ENCODE results near the gene ZNF148.
A peak's percentile ranks its signal among the peaks of the same experiment; 100 is the strongest.

Gene ZNF148

DNA sequence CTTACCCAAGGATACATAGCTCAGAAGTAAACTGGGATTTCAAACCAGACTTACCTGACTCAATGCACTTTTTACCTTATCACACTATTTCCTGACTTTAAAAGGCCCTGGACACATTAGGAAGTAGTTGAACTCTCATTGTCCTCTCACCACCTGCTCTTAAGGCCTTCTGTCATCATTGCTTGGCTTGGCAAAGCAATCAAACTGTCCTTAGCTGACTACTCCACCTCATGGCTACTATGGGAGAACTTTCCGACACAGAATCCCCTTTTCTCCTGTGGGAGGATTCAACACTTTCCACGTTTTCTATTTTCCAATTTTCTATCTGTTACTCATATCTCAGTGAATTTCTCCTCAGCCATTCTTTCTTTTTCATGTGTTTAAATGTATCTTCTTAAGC, 55.4 kb downstream of the ZNF148 start:
- Histone ChIP-seq H3K9ac (no peak overlapping the region), H3K36me3 (peaks cover 52% of the 10 kb centered on the region), H3K27me3 (no peaks in the 10 kb centered on the region), H3K4me3 (no peak overlapping the region), H3K9me3 (no peaks in the 10 kb centered on the region), H3K27ac (no peak overlapping the region), H3K4me1 (peaks cover 17% of the 10 kb centered on the region), H3K4me2 (no peak overlapping the region), H4K20me1 (peaks cover 6% of the 10 kb centered on the region)
- no peak for TF ChIP-seq Cebpa-rat (IDR thresholded peaks at IDR 0.05)

DNA sequence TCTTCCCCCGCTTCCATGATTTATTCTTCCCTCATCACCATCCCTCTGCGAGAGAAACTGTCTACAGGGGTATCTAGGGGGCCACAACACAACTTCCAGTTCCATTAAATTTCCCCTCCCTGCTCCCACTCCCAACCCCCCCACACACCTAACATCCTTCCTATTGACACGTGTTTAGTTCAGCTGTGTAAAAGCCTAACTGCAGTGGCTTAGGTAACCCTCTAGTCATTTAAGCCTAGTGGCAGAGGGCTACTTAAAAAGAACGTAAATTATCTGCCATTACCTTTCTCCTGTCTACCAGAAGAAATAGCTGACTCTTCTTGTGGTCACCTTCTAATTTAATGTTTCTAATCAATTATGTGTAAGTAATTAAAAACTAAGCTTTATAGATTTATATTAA, 56.3 kb downstream of the ZNF148 start:
- Histone ChIP-seq H3K27me3 (no peaks in the 10 kb centered on the region), H3K27ac (no peak overlapping the region), H3K4me3 (no peak overlapping the region), H3K9me3 (no peaks in the 10 kb centered on the region), H4K20me1 (peaks cover 6% of the 10 kb centered on the region), H3K9ac (no peak overlapping the region), H3K4me1 (peaks cover 17% of the 10 kb centered on the region), H3K36me3 (peaks cover 54% of the 10 kb centered on the region), H3K4me2 (peak overlapping the region; percentile 22; the same call in 1 of the 2 replicates)
- no peak for TF ChIP-seq Cebpa-rat (IDR thresholded peaks at IDR 0.05)

GRCh38 chr3:125318167-125318865, 56.8 kb downstream of the ZNF148 start:
- TF ChIP-seq Cebpa-rat (IDR thresholded peaks at IDR 0.05) = no peak
- peaks cover 17% of the 10 kb centered on the region for H3K4me1 ChIP-seq
- H3K27me3 ChIP-seq = no peaks in the 10 kb centered on the region
- peaks cover 51% of the 10 kb centered on the region for H3K36me3 ChIP-seq
- peak overlapping the region; percentile 22; the same call in 1 of the 2 replicates for H3K4me2 ChIP-seq
- H3K4me3 ChIP-seq = no peak overlapping the region
- H3K9me3 ChIP-seq = no peaks in the 10 kb centered on the region
- peaks cover 6% of the 10 kb centered on the region for H4K20me1 ChIP-seq
- H3K9ac ChIP-seq = no peak overlapping the region
- 0 out of 2 replicates have a peak overlapping the region, but pooled peaks have one; percentile 14 for H3K27ac ChIP-seq

GRCh38 chr3:125317761-125318160, 57.4 kb downstream of the ZNF148 start:
- no peak for TF ChIP-seq Cebpa-rat (IDR thresholded peaks at IDR 0.05)
- Histone ChIP-seq H3K4me3 (no peak overlapping the region), H3K4me1 (peaks cover 17% of the 10 kb centered on the region), H4K20me1 (peaks cover 6% of the 10 kb centered on the region), H3K4me2 (peak overlapping the region; percentile 22; the same call in 1 of the 2 replicates), H3K36me3 (peaks cover 52% of the 10 kb centered on the region), H3K9ac (no peak overlapping the region), H3K27ac (no peak overlapping the region), H3K27me3 (no peaks in the 10 kb centered on the region), H3K9me3 (no peaks in the 10 kb centered on the region)

- H4K20me1 ChIP-seq = peaks cover 1% of the 10 kb centered on the region
- no peak overlapping the region for H3K4me2 ChIP-seq
- no peak overlapping the region for H3K4me3 ChIP-seq
- H3K36me3 ChIP-seq = peaks cover 52% of the 10 kb centered on the region
- no peaks in the 10 kb centered on the region for H3K27me3 ChIP-seq
- peaks cover 17% of the 10 kb centered on the region for H3K4me1 ChIP-seq
- no peak overlapping the region for H3K9ac ChIP-seq
- no peak overlapping the region for H3K27ac ChIP-seq
- H3K9me3 ChIP-seq = no peaks in the 10 kb centered on the region
- no peak for TF ChIP-seq Cebpa-rat (IDR thresholded peaks at IDR 0.05)
These were observed 58.2 kb downstream of the ZNF148 start for GRCh38 chr3:125316949-125317348.

DNA sequence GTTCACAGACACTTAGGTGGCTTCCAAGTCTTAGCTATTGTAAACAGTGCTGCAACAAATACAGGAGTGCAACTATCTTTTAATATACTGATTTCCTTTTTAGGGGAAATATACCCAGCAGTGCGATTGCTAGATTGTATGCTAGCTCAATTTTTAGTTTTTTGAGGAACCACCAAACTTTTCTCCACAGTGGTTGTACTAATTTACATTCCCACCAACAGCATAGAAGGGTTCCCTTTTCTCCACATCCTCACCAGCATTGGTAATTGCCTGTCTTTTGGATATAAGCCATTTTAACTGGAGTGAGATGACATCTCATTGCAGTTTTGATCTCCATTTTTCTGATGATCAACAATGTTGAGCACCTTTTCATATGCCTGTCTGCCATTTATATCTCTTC, 58.9 kb downstream of the ZNF148 start:
- no peak overlapping the region for H3K4me2 ChIP-seq
- no peak overlapping the region for H3K9ac ChIP-seq
- peaks cover 52% of the 10 kb centered on the region for H3K36me3 ChIP-seq
- peaks cover 18% of the 10 kb centered on the region for H3K4me1 ChIP-seq
- H3K4me3 ChIP-seq = no peak overlapping the region
- no peaks in the 10 kb centered on the region for H3K9me3 ChIP-seq
- no peaks in the 10 kb centered on the region for H4K20me1 ChIP-seq
- no peaks in the 10 kb centered on the region for H3K27me3 ChIP-seq
- H3K27ac ChIP-seq = no peak overlapping the region
- no peak for TF ChIP-seq Cebpa-rat (IDR thresholded peaks at IDR 0.05)

- no peak overlapping the region for H3K4me3 ChIP-seq
- H3K9me3 ChIP-seq = peaks cover 10% of the 10 kb centered on the region; the same call in 1 of the 2 replicates
- no peak for TF ChIP-seq Cebpa-rat (IDR thresholded peaks at IDR 0.05)
- H3K9ac ChIP-seq = no peak overlapping the region
- H3K4me1 ChIP-seq = peaks cover 23% of the 10 kb centered on the region
- H4K20me1 ChIP-seq = peaks cover 8% of the 10 kb centered on the region; the same call in 1 of the 2 replicates
- no peaks in the 10 kb centered on the region for H3K27me3 ChIP-seq
- H3K4me2 ChIP-seq = no peak overlapping the region
- peaks cover 53% of the 10 kb centered on the region for H3K36me3 ChIP-seq
- no peak overlapping the region for H3K27ac ChIP-seq
These were observed 62.0 kb downstream of the ZNF148 start for GRCh38 chr3:125313060-125313635.

GRCh38 chr3:125310623-125311081, 64.5 kb downstream of the ZNF148 start:
- peak overlapping the region; percentile 42; the same call in 1 of the 2 replicates for H3K27ac ChIP-seq
- H3K4me3 ChIP-seq = peak overlapping the region; percentile 55
- no peak overlapping the region; the same call in 1 of the 2 replicates for H3K9ac ChIP-seq
- H4K20me1 ChIP-seq = peaks cover 26% of the 10 kb centered on the region; the same call in 1 of the 2 replicates
- TF ChIP-seq Cebpa-rat (IDR thresholded peaks at IDR 0.05) = no peak
- no peaks in the 10 kb centered on the region for H3K27me3 ChIP-seq
- peaks cover 58% of the 10 kb centered on the region for H3K36me3 ChIP-seq
- H3K9me3 ChIP-seq = peaks cover 18% of the 10 kb centered on the region
- peak overlapping the region; percentile 83 for H3K4me2 ChIP-seq
- peaks cover 14% of the 10 kb centered on the region for H3K4me1 ChIP-seq

DNA sequence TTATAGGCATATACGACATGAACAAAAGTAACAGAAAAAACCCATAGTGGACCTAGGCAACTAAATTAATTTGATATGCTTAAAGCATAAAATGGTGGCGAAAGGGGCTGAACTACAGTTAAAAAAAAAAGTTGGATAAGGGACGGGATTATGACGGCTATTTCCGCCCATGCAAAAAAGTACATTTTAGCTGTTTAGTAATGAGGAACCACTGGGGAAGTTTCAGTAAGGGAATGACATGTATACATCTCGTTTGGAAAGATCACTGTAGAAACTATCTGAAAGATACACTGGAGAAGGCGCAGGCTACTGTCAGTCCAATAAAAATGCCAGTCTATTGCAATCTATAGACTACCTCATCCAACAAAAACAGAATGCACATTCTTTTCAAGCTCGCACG, 65.6 kb downstream of the ZNF148 start:
- Histone ChIP-seq H4K20me1 (peaks cover 38% of the 10 kb centered on the region), H3K27ac (no peak overlapping the region), H3K36me3 (peaks cover 59% of the 10 kb centered on the region), H3K4me1 (peaks cover 14% of the 10 kb centered on the region), H3K4me3 (no peak overlapping the region), H3K9me3 (peaks cover 18% of the 10 kb centered on the region), H3K27me3 (no peaks in the 10 kb centered on the region), H3K4me2 (no peak overlapping the region), H3K9ac (no peak overlapping the region)
- no peak for TF ChIP-seq Cebpa-rat (IDR thresholded peaks at IDR 0.05)

GRCh38 chr3:125306620-125307019, 68.5 kb downstream of the ZNF148 start:
- Histone ChIP-seq H3K9ac (no peak overlapping the region), H3K27ac (no peak overlapping the region), H3K4me3 (no peak overlapping the region), H3K4me1 (peaks cover 14% of the 10 kb centered on the region), H4K20me1 (peaks cover 66% of the 10 kb centered on the region), H3K4me2 (no peak overlapping the region), H3K9me3 (peaks cover 22% of the 10 kb centered on the region), H3K36me3 (peaks cover 73% of the 10 kb centered on the region), H3K27me3 (no peaks in the 10 kb centered on the region)
- TF ChIP-seq Cebpa-rat (IDR thresholded peaks at IDR 0.05) = no peak
